Ovary (tissue), 3 donors: ENCODE results near the gene FURIN.
"Not testable (repeated sequence)": the region's sequence is repeated elsewhere in the genome, so short reads cannot be mapped to it uniquely, and the experiment has no call there.

Source experiments
- EP300 ChIP-seq: sonication (generic); formaldehyde crosslinking; IDR thresholded peaks from one replicate; pipeline ENCODE4 v1.6.1; 2017; ENCODE audit warnings: antibody characterized with exemption
- POLR2A ChIP-seq: fragments of 450-650 bp; IDR thresholded peaks from one replicate; pipeline ENCODE4 v1.6.1; 2017; ENCODE audit warnings: antibody characterized with exemption, mild to moderate bottlenecking, moderate library complexity
- TF ChIP-seq, protein P1 (sequence below), 3 donors: fragments of 450-650 bp in 2 of 3; fragments of 200-600 bp in 1 of 3; IDR thresholded peaks; one replicate each; pipeline versions ENCODE4 v1.5.1 to v1.8.0; 2016 to 2022; ENCODE audit warnings: antibody characterized with exemption in 3 of 3, mild to moderate bottlenecking in 1 of 3
- donor health status: DM: no; HTN: no; CAD: no.

- TF ChIP-seq, protein P1, sequence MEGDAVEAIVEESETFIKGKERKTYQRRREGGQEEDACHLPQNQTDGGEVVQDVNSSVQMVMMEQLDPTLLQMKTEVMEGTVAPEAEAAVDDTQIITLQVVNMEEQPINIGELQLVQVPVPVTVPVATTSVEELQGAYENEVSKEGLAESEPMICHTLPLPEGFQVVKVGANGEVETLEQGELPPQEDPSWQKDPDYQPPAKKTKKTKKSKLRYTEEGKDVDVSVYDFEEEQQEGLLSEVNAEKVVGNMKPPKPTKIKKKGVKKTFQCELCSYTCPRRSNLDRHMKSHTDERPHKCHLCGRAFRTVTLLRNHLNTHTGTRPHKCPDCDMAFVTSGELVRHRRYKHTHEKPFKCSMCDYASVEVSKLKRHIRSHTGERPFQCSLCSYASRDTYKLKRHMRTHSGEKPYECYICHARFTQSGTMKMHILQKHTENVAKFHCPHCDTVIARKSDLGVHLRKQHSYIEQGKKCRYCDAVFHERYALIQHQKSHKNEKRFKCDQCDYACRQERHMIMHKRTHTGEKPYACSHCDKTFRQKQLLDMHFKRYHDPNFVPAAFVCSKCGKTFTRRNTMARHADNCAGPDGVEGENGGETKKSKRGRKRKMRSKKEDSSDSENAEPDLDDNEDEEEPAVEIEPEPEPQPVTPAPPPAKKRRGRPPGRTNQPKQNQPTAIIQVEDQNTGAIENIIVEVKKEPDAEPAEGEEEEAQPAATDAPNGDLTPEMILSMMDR (IDR thresholded peaks at IDR 0.05) = not testable (repeated sequence)
- not testable (repeated sequence) for TF ChIP-seq POLR2A, EP300
Measured at GRCh38 chr15:90922712-90923322, 54.4 kb downstream of the FURIN start.
